Measurements from ENCODE around the gene TDRD7.

GRCh38 chr9:97519441-97519970 is 107.6 kb downstream of the TDRD7 start:
- TF ChIP-seq ZNF512 (tag; IDR thresholded peaks at IDR 0.05) (no peak), POLR2A (conservative IDR thresholded peaks at IDR 0.05) (no peak)

Data from K562 (cell line).